Glutamatergic neuron (in vitro differentiated cells): ENCODE results near the gene RASGRF1. TPM values are rescaled to one million over a fixed set of nuclear protein-coding genes. Genes with fewer than 3 reads are reported as not detected.

Experiments used
- DNase-seq: peaks from one replicate; pipeline ENCODE4 v3.0.0; 2022
- H3K27ac Mint-ChIP-seq: one replicate; pipeline ENCODE4 v1.8.0; 2020; ENCODE audit warnings: mild to moderate bottlenecking, mixed read lengths, inconsistent platforms; ENCODE audit not compliant: unreplicated experiment
- H3K27me3 Mint-ChIP-seq: one replicate; pipeline ENCODE4 v1.8.0; 2020; ENCODE audit warnings: mild to moderate bottlenecking, moderate library complexity, mixed read lengths, inconsistent platforms; ENCODE audit not compliant: unreplicated experiment
- H3K36me3 Mint-ChIP-seq: one replicate; pipeline ENCODE4 v1.8.0; 2020; ENCODE audit warnings: mild to moderate bottlenecking, mixed read lengths, inconsistent platforms; ENCODE audit not compliant: unreplicated experiment
- H3K4me1 Mint-ChIP-seq: one replicate; pipeline ENCODE4 v1.8.0; 2020; ENCODE audit warnings: mild to moderate bottlenecking, low read depth, mixed read lengths, inconsistent platforms; ENCODE audit not compliant: unreplicated experiment
- H3K4me3 Mint-ChIP-seq: one replicate; pipeline ENCODE4 v1.8.0; 2020; ENCODE audit warnings: mild to moderate bottlenecking, mixed read lengths, inconsistent platforms; ENCODE audit not compliant: unreplicated experiment
- H3K9me3 Mint-ChIP-seq: one replicate; pipeline ENCODE4 v1.8.0; 2020; ENCODE audit warnings: mild to moderate bottlenecking, moderate library complexity, mixed read lengths, inconsistent platforms; ENCODE audit not compliant: unreplicated experiment
- CTCF ChIP-seq: fragments of 200-600 bp; sonication (generic); IDR thresholded peaks from one replicate; pipeline ENCODE4 v1.5.0; 2021; ENCODE audit not compliant: partially characterized antibody, unreplicated experiment
- total RNA-seq: library from RNA; stranded (reverse); fragmentation: NEBNext Ultra II Directional; extraction: Animal tissue kit (Norgen Biotek cat#: 25700); gene quantifications from one replicate; pipeline ENCODE4 v1.2.1, GENCODE V29; 2021; ENCODE audit not compliant: unreplicated experiment

RASGRF1 gene
- total RNA-seq, 1 donor from 2014 or later = 0.32 TPM

GRCh38 chr15:78933187-78933822, 157.3 kb downstream of the RASGRF1 start:
- Mint-ChIP-seq H3K4me1 (no peaks in the 10 kb centered on the region), H3K4me3 (no peak overlapping the region), H3K27ac (no peak overlapping the region), H3K36me3 (no peaks in the 10 kb centered on the region), H3K27me3 (peaks cover 7% of the 10 kb centered on the region), H3K9me3 (no peaks in the 10 kb centered on the region)
- TF ChIP-seq CTCF = no peak
- no peak for DNase-seq

GRCh38 chr15:78932258-78932808, 158.2 kb downstream of the RASGRF1 start:
- H3K4me3 Mint-ChIP-seq = no peak overlapping the region
- no peak for TF ChIP-seq CTCF
- H3K9me3 Mint-ChIP-seq = no peaks in the 10 kb centered on the region
- H3K36me3 Mint-ChIP-seq = no peaks in the 10 kb centered on the region
- H3K4me1 Mint-ChIP-seq = no peaks in the 10 kb centered on the region
- DNase-seq = no peak
- H3K27ac Mint-ChIP-seq = no peak overlapping the region
- H3K27me3 Mint-ChIP-seq = peaks cover 12% of the 10 kb centered on the region

GRCh38 chr15:78931439-78932257, 158.9 kb downstream of the RASGRF1 start:
- Mint-ChIP-seq H3K27ac (no peak overlapping the region), H3K27me3 (peaks cover 12% of the 10 kb centered on the region), H3K36me3 (peaks cover 6% of the 10 kb centered on the region), H3K4me3 (no peak overlapping the region), H3K9me3 (no peaks in the 10 kb centered on the region), H3K4me1 (no peaks in the 10 kb centered on the region)
- no peak for DNase-seq
- no peak for TF ChIP-seq CTCF

- no peak for DNase-seq
- Mint-ChIP-seq H3K36me3 (peaks cover 7% of the 10 kb centered on the region), H3K4me1 (no peaks in the 10 kb centered on the region), H3K4me3 (no peak overlapping the region), H3K9me3 (no peaks in the 10 kb centered on the region), H3K27me3 (peaks cover 12% of the 10 kb centered on the region), H3K27ac (no peak overlapping the region)
- TF ChIP-seq CTCF = no peak
These were observed 159.8 kb downstream of the RASGRF1 start for GRCh38 chr15:78930577-78931388.
